K562 (cell line): ENCODE results near the gene RGL2. TPM values are rescaled to one million over a fixed set of nuclear protein-coding genes. Genes with fewer than 3 reads are reported as not detected.

Experiments used
- ARHGAP35 ChIP-seq: fragments of 450-650 bp; IDR thresholded peaks from 2 replicates; pipeline ENCODE4 v1.6.1; 2018; ENCODE audit not compliant: partially characterized antibody
- ARID1B ChIP-seq: fragments of 450-650 bp; IDR thresholded peaks from 2 replicates; pipeline ENCODE4 v1.6.1; 2016; ENCODE audit warnings: antibody characterized with exemption, mild to moderate bottlenecking, inconsistent platforms
- DMBX1 ChIP-seq: fragments of 250-450 bp; sonication (Bioruptor Pico); IDR thresholded peaks from 2 replicates; pipeline ENCODE4 v1.8.0; 2022; ENCODE audit warnings: inconsistent platforms, mild to moderate bottlenecking, moderate library complexity, borderline replicate concordance
- ETV5 ChIP-seq: sonication (generic); formaldehyde crosslinking; IDR thresholded peaks from 2 replicates; pipeline ENCODE4 v1.4.0; 2020; ENCODE audit warnings: low read depth, mild to moderate bottlenecking, missing genetic modification reagents
- FOXM1 ChIP-seq, 2 experiments: fragments of 450-650 bp in 1 of 2; sonication (generic) in 1 of 2; formaldehyde crosslinking in 1 of 2; IDR thresholded peaks; 2 replicates each; pipeline versions ENCODE4 v1.6.1 to v1.9.0; 2017 to 2022; ENCODE audit warnings: low read depth in 2 of 2, mild to moderate bottlenecking in 2 of 2, missing genetic modification reagents in 1 of 2, moderate library complexity in 1 of 2
- HEY1 ChIP-seq: fragments of 250-450 bp; sonication (Bioruptor Pico); IDR thresholded peaks from 2 replicates; pipeline ENCODE4 v1.5.0; 2020; ENCODE audit warnings: mild to moderate bottlenecking, moderate library complexity, borderline replicate concordance
- IRF2 ChIP-seq: sonication (generic); formaldehyde crosslinking; IDR thresholded peaks from 2 replicates; pipeline ENCODE4 v1.8.1; 2022; ENCODE audit warnings: mild to moderate bottlenecking, missing genetic modification reagents
- KLF10 ChIP-seq: fragments of 250-450 bp; sonication (Bioruptor Pico); IDR thresholded peaks from 2 replicates; pipeline ENCODE4 v1.6.1; 2021; ENCODE audit warnings: matching md5 sums
- MBD2 ChIP-seq: sonication (generic); IDR thresholded peaks from 2 replicates; pipeline ENCODE4 v1.6.1; 2016; ENCODE audit warnings: low read depth, borderline replicate concordance
- NFE2 ChIP-seq: IDR thresholded peaks from 2 replicates; pipeline ENCODE4 v1.6.1; 2014; ENCODE audit warnings: antibody characterized with exemption, low read depth
- PURB ChIP-seq: sonication (generic); formaldehyde crosslinking; IDR thresholded peaks from 2 replicates; pipeline ENCODE4 v1.9.0; 2021; ENCODE audit warnings: low read depth, mild to moderate bottlenecking, missing genetic modification reagents
- ZNF23 ChIP-seq: fragments of 250-450 bp; sonication (Bioruptor Pico); IDR thresholded peaks from 2 replicates; pipeline ENCODE4 v1.4.0; 2020; ENCODE audit warnings: mild to moderate bottlenecking
- ZNF263 ChIP-seq: sonication (generic); formaldehyde crosslinking; IDR thresholded peaks from 2 replicates; pipeline ENCODE4 v1.8.0; 2022; ENCODE audit warnings: mild to moderate bottlenecking, missing genetic modification reagents, borderline replicate concordance
- polyA plus RNA-seq, 8 experiments: library from polyadenylated mRNA; depleted of rRNA in 4 of 8; stranded (reverse) in 5 of 8; unstranded in 3 of 8; fragments of >200 nt; fragmentation: Nextera tagmentation in 2 of 8; fragmentation: Illumina TruSeq in 1 of 8; extraction: Ambion mirVana in 2 of 8; extraction: Trizol in 1 of 8; gene quantifications; 2 replicates each; pipeline versions ENCODE4 v1.2.1 to v1.2.3, GENCODE V29; 2011 to 2014; ENCODE audit warnings: inconsistent platforms in 1 of 8, missing spikeins in 1 of 8
- total RNA-seq, 7 experiments: library from RNA; depleted of rRNA in 6 of 7; stranded (reverse); fragments of >200 nt in 6 of 7; fragmentation: Illumina TruSeq in 2 of 7; extraction: Trizol in 2 of 7; gene quantifications; 2 replicates each; pipeline versions ENCODE4 v1.2.1 to v1.2.3, GENCODE V29; 2011 to 2021; ENCODE audit warnings: low replicate concordance in 1 of 7
- TF ChIP-seq, protein P1 (sequence below), 2 experiments: fragments of 200-800 bp in 1 of 2; sonication (Bioruptor generic) in 1 of 2; sonication (generic) in 1 of 2; formaldehyde crosslinking in 1 of 2; IDR thresholded peaks in 1 of 2; conservative IDR thresholded peaks in 1 of 2; 2 replicates each; pipeline versions ENCODE4 v1.5.0 to v1.6.1; 2016 to 2020; ENCODE audit warnings: missing compliant biosample characterization in 1 of 2, missing genetic modification characterization in 1 of 2, missing genetic modification reagents in 1 of 2
- TF ChIP-seq, protein P2 (sequence below): fragments of 450-650 bp; IDR thresholded peaks from 2 replicates; pipeline ENCODE4 v1.6.1; 2016; ENCODE audit warnings: borderline replicate concordance
- TF ChIP-seq, protein P3 (sequence below): IDR thresholded peaks from 2 replicates; pipeline ENCODE4 v1.6.1; 2016; ENCODE audit warnings: missing genetic modification characterization, missing compliant biosample characterization

Gene RGL2
- total and polyA plus RNA-seq, 9 of the 15 experiments (the other 6 are each of a cell fraction or from before 2014, with no cell fraction given): 1.8 to 57.1 (median 19.5) TPM

DNA sequence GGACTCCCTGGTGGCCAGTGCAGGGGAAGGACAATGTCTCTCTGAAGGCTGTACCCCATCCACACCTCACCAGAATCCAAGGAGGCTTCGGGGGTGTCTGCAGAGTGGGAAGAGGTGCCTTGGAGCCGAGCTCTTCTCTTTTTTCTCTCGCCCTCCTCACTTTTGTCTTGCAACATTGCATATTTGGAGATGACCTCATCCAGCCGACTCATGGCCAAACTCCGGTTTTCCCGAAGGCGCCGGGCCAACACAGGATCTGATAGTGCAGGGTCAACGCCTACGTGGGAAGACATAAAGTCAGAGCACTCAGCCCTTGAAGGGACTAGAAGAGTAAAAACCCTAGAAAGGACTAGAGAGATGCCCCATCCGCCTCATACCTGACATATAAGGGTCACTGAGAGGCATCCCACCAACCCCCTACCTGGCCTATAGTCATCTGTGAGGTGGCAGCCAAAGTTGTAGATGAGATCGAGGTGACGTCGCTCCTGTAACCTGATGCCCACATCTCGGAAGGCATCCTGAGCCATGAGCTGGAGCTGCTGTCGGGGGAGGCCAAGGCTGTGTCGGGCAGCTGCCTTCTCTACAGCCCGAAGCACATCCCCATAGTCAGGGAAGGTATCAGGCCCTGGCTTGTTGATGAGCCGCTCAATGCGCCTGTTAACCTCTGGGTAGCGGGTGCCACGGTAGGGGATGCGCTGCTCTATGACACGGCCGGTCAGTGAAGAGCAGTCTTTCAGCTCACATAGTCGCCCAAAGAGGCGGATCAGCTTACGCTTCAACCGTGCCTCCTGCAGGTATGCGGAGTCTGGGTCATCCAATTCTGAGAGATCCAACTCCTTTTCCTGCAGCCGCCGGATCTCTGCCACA is 21.8 kb upstream of the RGL2 start (continued):
- TF ChIP-seq ZNF263 (CRISPR knock-in tag) (no peak), ARHGAP35 (no peak), ZNF23 (CRISPR knock-in tag) (no peak), ETV5 (CRISPR knock-in tag) (no peak), MBD2 (no peak), DMBX1 (CRISPR knock-in tag) (no peak), FOXM1 (IDR thresholded peaks at IDR 0.05; ENCODE audit: low read depth) (no peak), FOXM1 (CRISPR knock-in tag; IDR thresholded peaks at IDR 0.05; ENCODE audit: low read depth) (no peak), KLF10 (CRISPR knock-in tag) (no peak), IRF2 (CRISPR knock-in tag) (no peak), ARID1B (peak; percentile 59; the same call in 1 of the 2 replicates), PURB (CRISPR knock-in tag) (no peak), HEY1 (CRISPR knock-in tag) (no peak), NFE2 (peak; percentile 67)
- TF ChIP-seq, protein P1, sequence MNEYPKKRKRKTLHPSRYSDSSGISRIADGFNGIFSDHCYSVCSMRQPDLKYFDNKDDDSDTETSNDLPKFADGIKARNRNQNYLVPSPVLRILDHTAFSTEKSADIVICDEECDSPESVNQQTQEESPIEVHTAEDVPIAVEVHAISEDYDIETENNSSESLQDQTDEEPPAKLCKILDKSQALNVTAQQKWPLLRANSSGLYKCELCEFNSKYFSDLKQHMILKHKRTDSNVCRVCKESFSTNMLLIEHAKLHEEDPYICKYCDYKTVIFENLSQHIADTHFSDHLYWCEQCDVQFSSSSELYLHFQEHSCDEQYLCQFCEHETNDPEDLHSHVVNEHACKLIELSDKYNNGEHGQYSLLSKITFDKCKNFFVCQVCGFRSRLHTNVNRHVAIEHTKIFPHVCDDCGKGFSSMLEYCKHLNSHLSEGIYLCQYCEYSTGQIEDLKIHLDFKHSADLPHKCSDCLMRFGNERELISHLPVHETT (CRISPR knock-in tag; conservative IDR thresholded peaks at IDR 0.05 in 1 of 2, IDR thresholded peaks at IDR 0.05 in 1 of 2): peak in 1 of 2 experiments; percentile 72; a peak in 1 of 4 replicates
- TF ChIP-seq, protein P2, sequence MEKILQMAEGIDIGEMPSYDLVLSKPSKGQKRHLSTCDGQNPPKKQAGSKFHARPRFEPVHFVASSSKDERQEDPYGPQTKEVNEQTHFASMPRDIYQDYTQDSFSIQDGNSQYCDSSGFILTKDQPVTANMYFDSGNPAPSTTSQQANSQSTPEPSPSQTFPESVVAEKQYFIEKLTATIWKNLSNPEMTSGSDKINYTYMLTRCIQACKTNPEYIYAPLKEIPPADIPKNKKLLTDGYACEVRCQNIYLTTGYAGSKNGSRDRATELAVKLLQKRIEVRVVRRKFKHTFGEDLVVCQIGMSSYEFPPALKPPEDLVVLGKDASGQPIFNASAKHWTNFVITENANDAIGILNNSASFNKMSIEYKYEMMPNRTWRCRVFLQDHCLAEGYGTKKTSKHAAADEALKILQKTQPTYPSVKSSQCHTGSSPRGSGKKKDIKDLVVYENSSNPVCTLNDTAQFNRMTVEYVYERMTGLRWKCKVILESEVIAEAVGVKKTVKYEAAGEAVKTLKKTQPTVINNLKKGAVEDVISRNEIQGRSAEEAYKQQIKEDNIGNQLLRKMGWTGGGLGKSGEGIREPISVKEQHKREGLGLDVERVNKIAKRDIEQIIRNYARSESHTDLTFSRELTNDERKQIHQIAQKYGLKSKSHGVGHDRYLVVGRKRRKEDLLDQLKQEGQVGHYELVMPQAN: no peak
- TF ChIP-seq, protein P3, sequence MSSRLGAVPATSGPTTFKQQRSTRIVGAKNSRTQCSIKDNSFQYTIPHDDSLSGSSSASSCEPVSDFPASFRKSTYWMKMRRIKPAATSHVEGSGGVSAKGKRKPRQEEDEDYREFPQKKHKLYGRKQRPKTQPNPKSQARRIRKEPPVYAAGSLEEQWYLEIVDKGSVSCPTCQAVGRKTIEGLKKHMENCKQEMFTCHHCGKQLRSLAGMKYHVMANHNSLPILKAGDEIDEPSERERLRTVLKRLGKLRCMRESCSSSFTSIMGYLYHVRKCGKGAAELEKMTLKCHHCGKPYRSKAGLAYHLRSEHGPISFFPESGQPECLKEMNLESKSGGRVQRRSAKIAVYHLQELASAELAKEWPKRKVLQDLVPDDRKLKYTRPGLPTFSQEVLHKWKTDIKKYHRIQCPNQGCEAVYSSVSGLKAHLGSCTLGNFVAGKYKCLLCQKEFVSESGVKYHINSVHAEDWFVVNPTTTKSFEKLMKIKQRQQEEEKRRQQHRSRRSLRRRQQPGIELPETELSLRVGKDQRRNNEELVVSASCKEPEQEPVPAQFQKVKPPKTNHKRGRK (tag): no peak
